Panc1 (cell line): Measurements from ENCODE around the gene ZNF8. TPM values are rescaled to one million over a fixed set of nuclear protein-coding genes. Genes with fewer than 3 reads are reported as not detected.

Source experiments
- ATAC-seq: fragments of 200-7000 bp; cut with Tn5 transposase; 2 replicates; pipeline ENCODE4 v1.9.1; 2020; ENCODE audit warnings: mild to moderate bottlenecking, moderate library complexity
- BruUV-seq: library from RNA; stranded (reverse); fragments of 400-500 nt; replicated peaks from 2 replicates; lab custom pipeline; 2021; lab: Mats Ljungman, UMichigan
- CTCF ChIA-PET: fragments of 300-600 bp; sonication (Branson Sonifier 250); formaldehyde crosslinking; loops from one replicate; lab custom pipeline; 2022; ENCODE audit warnings: antibody characterized with exemption; lab: Charles Lee
- POLR2A ChIA-PET: fragments of 300-600 bp; sonication (Branson Sonifier 250); formaldehyde crosslinking; loops from one replicate; lab custom pipeline; 2022; ENCODE audit warnings: antibody characterized with exemption; lab: Charles Lee
- DNase-seq: peaks from one replicate; pipeline ENCODE4 v3.0.0-alpha.2; 2010; ENCODE audit warnings: low read depth, low spot score
- H3K27ac ChIP-seq: 2 replicates; pipeline ENCODE4 v1.5.1; 2011; ENCODE audit warnings: mild to moderate bottlenecking, low read length, inconsistent platforms
- H3K27me3 ChIP-seq: fragments of 200-500 bp; sonication (Bioruptor generic); 2 replicates; pipeline ENCODE4 v1.6.0; 2014; ENCODE audit warnings: low read length, inconsistent platforms; ENCODE audit not compliant: control insufficient read depth, insufficient read depth
- H3K36me3 ChIP-seq: fragments of 200-500 bp; sonication (Bioruptor generic); 2 replicates; pipeline ENCODE4 v1.5.1; 2014; ENCODE audit warnings: inconsistent platforms, mild to moderate bottlenecking, low read length, moderate library complexity; ENCODE audit not compliant: control insufficient read depth, insufficient read depth
- H3K4me1 ChIP-seq: 2 replicates; pipeline ENCODE4 v1.5.1; 2011; ENCODE audit warnings: inconsistent platforms, mild to moderate bottlenecking, low read length, moderate library complexity; ENCODE audit not compliant: control insufficient read depth, insufficient read depth
- H3K4me3 ChIP-seq, 2 experiments: 2 replicates each; pipeline ENCODE4 v1.5.1; 2011 to 2012; ENCODE audit warnings: low read depth in 2 of 2, low read length in 2 of 2, mild to moderate bottlenecking in 2 of 2, inconsistent platforms in 1 of 2, moderate library complexity in 1 of 2
- H3K9me3 ChIP-seq: fragments of 200-500 bp; sonication (Bioruptor generic); 2 replicates; pipeline ENCODE4 v1.5.1; 2014; ENCODE audit warnings: low read depth, mild to moderate bottlenecking, inconsistent platforms, low read length, moderate library complexity; ENCODE audit not compliant: control insufficient read depth, insufficient read depth
- POLR2AphosphoS5 ChIP-seq: IDR thresholded peaks from 2 replicates; pipeline ENCODE4 v1.6.1; 2012; ENCODE audit warnings: mild to moderate bottlenecking, low read depth, low read length, moderate library complexity
- REST ChIP-seq, 2 experiments: IDR thresholded peaks; 2 replicates each; pipeline ENCODE4 v1.6.1; 2011 to 2012; ENCODE audit warnings: low read depth in 2 of 2, control low read depth in 1 of 2, low read length in 1 of 2, mild to moderate bottlenecking in 1 of 2, moderate library complexity in 1 of 2; ENCODE audit not compliant: insufficient read depth in 1 of 2
- SIN3A ChIP-seq: IDR thresholded peaks from 2 replicates; pipeline ENCODE4 v1.6.1; 2012; ENCODE audit warnings: low read depth, mild to moderate bottlenecking, low read length, moderate library complexity, borderline replicate concordance; ENCODE audit not compliant: insufficient read depth
- TCF7L2 ChIP-seq: IDR thresholded peaks from 2 replicates; pipeline ENCODE4 v1.6.1; 2011; ENCODE audit warnings: mild to moderate bottlenecking, low read depth, low read length, inconsistent platforms
- in situ Hi-C: cut with HindIII; loops from 2 replicates; pipeline ENCODE4 v1.10.0; 2016; ENCODE audit warnings: low sequenced_read_pairs, low pct_unique_long_range_greater_than_20kb
- intact Hi-C: fragments of 100-400 bp; cut with micrococcal nuclease; formaldehyde crosslinking; loops from one replicate; pipeline ENCODE4 v1.10.0; 2022; ENCODE audit not compliant: unreplicated experiment
- microRNA-seq: library from miRNA; unstranded; fragments of <30 nt; microRNA quantifications from one replicate; pipeline ENCODE4 v1.1.0, GENCODE V29; 2020; ENCODE audit not compliant: unreplicated experiment
- total RNA-seq: library from RNA; stranded (reverse); gene quantifications from one replicate; pipeline ENCODE4 v1.2.1, GENCODE V29; 2021; ENCODE audit not compliant: unreplicated experiment

The ZNF8 gene
- total RNA-seq, 1 experiment from 2014 or later, result 12.6 TPM

- DNase-seq, result no peak
- CTCF ChIA-PET, result interaction anchor here (0.6 to 0.7 kb wide), 2 partner anchors 67 to 797 kb away, joined by 5 to 8 read pairs; no protein-coding TSS in a partner anchor
- no peak for TF ChIP-seq POLR2AphosphoS5
- no peaks in the 10 kb centered on the region for H3K9me3 ChIP-seq
- peaks cover 8% of the 10 kb centered on the region; the same call in 1 of the 2 replicates for H3K4me1 ChIP-seq
- H3K36me3 ChIP-seq, result no peaks in the 10 kb centered on the region
- intact Hi-C loops (no loop called here), in situ Hi-C loops (no loop called here)
- BruUV-seq, result no TSS peak
- no peak for ATAC-seq
- POLR2A ChIA-PET, result no interaction called here
- H3K27ac ChIP-seq, result no peak overlapping the region
- H3K4me3 ChIP-seq, result no peak overlapping the region
- H3K27me3 ChIP-seq, result no peaks in the 10 kb centered on the region
These were observed 72.3 kb downstream of the ZNF8 start for GRCh38 chr19:58350871-58351557.

DNA sequence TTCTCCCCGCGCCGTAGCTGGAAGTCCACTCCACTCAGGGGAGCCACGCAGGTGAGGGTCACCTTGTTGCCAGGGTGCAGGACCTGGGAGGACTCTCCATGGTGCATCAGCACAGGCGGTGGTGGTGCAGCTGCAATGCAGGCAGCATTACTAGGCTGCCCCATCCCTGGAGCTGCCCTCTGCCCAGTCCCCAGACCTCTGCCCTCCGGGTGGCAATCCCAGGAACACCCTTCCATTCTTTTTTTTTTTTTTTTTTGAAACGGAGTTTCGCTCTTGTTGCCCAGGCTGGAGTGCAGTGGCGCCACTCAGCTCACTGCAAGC, 72.8 kb downstream of the ZNF8 start:
- no peaks in the 10 kb centered on the region for H3K9me3 ChIP-seq
- intact Hi-C loops, result no loop called here
- H3K27ac ChIP-seq, result no peak overlapping the region
- CTCF ChIA-PET, result interaction anchor here (0.5 to 0.7 kb wide), 3 partner anchors 25 to 797 kb away, joined by 5 to 8 read pairs (median 5); no protein-coding TSS in a partner anchor
- ATAC-seq (no peak), DNase-seq (no peak)
- in situ Hi-C loops, result no loop called here
- peaks cover 8% of the 10 kb centered on the region; the same call in 1 of the 2 replicates for H3K4me1 ChIP-seq
- BruUV-seq, result no TSS peak
- H3K27me3 ChIP-seq, result no peaks in the 10 kb centered on the region
- TF ChIP-seq TCF7L2 (no peak), SIN3A (no peak)
- POLR2A ChIA-PET, result interaction anchor here (1.1 kb wide), 1 partner anchor 11 kb away, joined by 3 read pairs; the partner anchor contains the start of gene ZNF497
- no peak overlapping the region for H3K4me3 ChIP-seq
- no peaks in the 10 kb centered on the region for H3K36me3 ChIP-seq

GRCh38 chr19:58351990-58352755, 73.4 kb downstream of the ZNF8 start:
- ATAC-seq (no peak), DNase-seq (no peak)
- Histone ChIP-seq H3K36me3 (no peaks in the 10 kb centered on the region), H3K27me3 (no peaks in the 10 kb centered on the region), H3K4me3 (no peak overlapping the region), H3K27ac (no peak overlapping the region), H3K9me3 (no peaks in the 10 kb centered on the region), H3K4me1 (peaks cover 3% of the 10 kb centered on the region; the same call in 1 of the 2 replicates)
- BruUV-seq, result no TSS peak
- TF ChIP-seq REST (IDR thresholded peaks at IDR 0.05; ENCODE audit: insufficient read depth in 1 of 2, low read depth in 2 of 2, low read length in 1 of 2) (no peak), POLR2AphosphoS5 (no peak)
- in situ Hi-C loops (no loop called here), intact Hi-C loops (no loop called here)
- ChIA-PET POLR2A (interaction anchor here (1.1 kb wide), 1 partner anchor 10 kb away, joined by 3 read pairs; the partner anchor contains the start of gene ZNF497), CTCF (interaction anchor here (0.5 kb wide), 1 partner anchor 24 kb away, joined by 5 read pairs; no protein-coding TSS in a partner anchor)

Small RNA genes lying within 50 kb of the gene (microRNA-seq; reads per million reads assigned to microRNA genes)
- not detected for gene MIR6806

Other genes starting within 250 kb of the ZNF8 start
- gene ZSCAN1, start 244.9 kb upstream of the ZNF8 start, total RNA-seq, result not detected
- not detected for gene ZNF135, start 219.7 kb upstream of the ZNF8 start, total RNA-seq
- not detected for gene ZSCAN18, start 180.7 kb upstream of the ZNF8 start, total RNA-seq
- 12.2 TPM for gene ZNF329, start 128.2 kb upstream of the ZNF8 start, total RNA-seq
- 13.7 TPM for gene ZNF274, start 95.9 kb upstream of the ZNF8 start, total RNA-seq
- gene ZNF544, start 50.0 kb upstream of the ZNF8 start, total RNA-seq, result 48.5 TPM
- gene ERVK3-1, start 26.4 kb downstream of the ZNF8 start, total RNA-seq, result 84.0 TPM
- gene ZSCAN22, start 48.0 kb downstream of the ZNF8 start, total RNA-seq, result 6.6 TPM
- gene A1BG, start 74.5 kb downstream of the ZNF8 start, total RNA-seq, result 47.4 TPM
- gene ZNF497, start 83.8 kb downstream of the ZNF8 start, total RNA-seq, result 1.9 TPM
- 1.6 TPM for gene ZNF837, start 102.1 kb downstream of the ZNF8 start, total RNA-seq
- 1,487 TPM for gene RPS5, start 108.3 kb downstream of the ZNF8 start, total RNA-seq
- gene RNF225, start 116.7 kb downstream of the ZNF8 start, total RNA-seq, result 1.6 TPM
- 29.0 TPM for gene ZNF584, start 129.7 kb downstream of the ZNF8 start, total RNA-seq
- gene ZNF132, start 161.2 kb downstream of the ZNF8 start, total RNA-seq, result not detected
- gene ZNF324B, start 172.7 kb downstream of the ZNF8 start, total RNA-seq, result 7.8 TPM
- 12.8 TPM for gene ZNF324, start 188.1 kb downstream of the ZNF8 start, total RNA-seq
- 20.7 TPM for gene ZNF446, start 197.4 kb downstream of the ZNF8 start, total RNA-seq
- 10.7 TPM for gene SLC27A5, start 233.0 kb downstream of the ZNF8 start, total RNA-seq
- gene ZBTB45, start 240.9 kb downstream of the ZNF8 start, total RNA-seq, result 24.7 TPM